A549 (cell line): ENCODE data around the gene C1orf21. TPM values are rescaled to one million over a fixed set of nuclear protein-coding genes. Genes with fewer than 3 reads are reported as not detected.

Experiments
- ATAC-seq, 2 experiments: fragments of 200-7000 bp in 1 of 2; fragments of >200 bp in 1 of 2; cut with Nextera tagmentation in 1 of 2; cut with Tn5 transposase in 1 of 2; 3 replicates each; pipeline versions ENCODE4 v1.8.0 to v1.9.1; 2018 to 2020; ENCODE audit warnings: mild to moderate bottlenecking in 1 of 2, moderate library complexity in 1 of 2
- CTCF ChIA-PET: fragments of 300-600 bp; sonication (Branson Sonifier 250); formaldehyde crosslinking; extraction: SDS; loops from one replicate; lab custom pipeline; 2021; ENCODE audit warnings: antibody characterized with exemption, inconsistent platforms; lab: Yijun Ruan, JAX
- POLR2A ChIA-PET: fragments of 350-600 bp; formaldehyde crosslinking; extraction: SDS; loops from one replicate; lab custom pipeline; 2021; ENCODE audit warnings: antibody characterized with exemption, inconsistent platforms; lab: Yijun Ruan, JAX
- DNase-seq, 2 experiments: peaks; one replicate each; pipeline versions ENCODE4 v3.0.0 to v3.0.0-alpha.2; 2011 to 2016; ENCODE audit warnings: low read depth in 1 of 2, low spot score in 1 of 2
- FAIRE-seq: peaks from 2 replicates; lab custom pipeline; 2011; peaks lifted over from hg19 to GRCh38; lab: Jason Lieb, UNC
- H3K27ac ChIP-seq, 2 experiments: fragments of >200 bp; sonication (Bioruptor Twin); formaldehyde crosslinking; 3 replicates each; pipeline ENCODE4 v1.5.1; 2016 to 2017
- H3K4me1 ChIP-seq: fragments of >200 bp; sonication (Bioruptor Twin); formaldehyde crosslinking; 3 replicates; pipeline ENCODE4 v1.6.1; 2016
- H3K4me2 ChIP-seq: fragments of >200 bp; sonication (Bioruptor Twin); formaldehyde crosslinking; 3 replicates; pipeline ENCODE4 v1.6.1; 2016
- H3K4me3 ChIP-seq: fragments of >200 bp; sonication (Bioruptor Twin); formaldehyde crosslinking; 3 replicates; pipeline ENCODE4 v1.5.1; 2016
- H3K9me3 ChIP-seq: fragments of >200 bp; sonication (Bioruptor Twin); formaldehyde crosslinking; 3 replicates; pipeline ENCODE4 v1.6.1; 2016
- CEBPB ChIP-seq, 2 experiments: fragments of >200 bp in 1 of 2; sonication (Bioruptor Twin) in 1 of 2; formaldehyde crosslinking in 1 of 2; IDR thresholded peaks; 2 replicates each; pipeline ENCODE4 v1.6.1; 2012 to 2016
- CHD4 ChIP-seq: fragments of 200-600 bp; sonication (generic); IDR thresholded peaks from 2 replicates; pipeline ENCODE4 v1.6.1; 2016; ENCODE audit warnings: antibody characterized with exemption, mild to moderate bottlenecking, borderline replicate concordance
- ESRRA ChIP-seq: fragments of 150-350 bp; IDR thresholded peaks from 2 replicates; pipeline ENCODE4 v1.6.1; 2014; ENCODE audit warnings: mild to moderate bottlenecking, low read length, borderline replicate concordance
- HDAC2 ChIP-seq: fragments of 200-600 bp; sonication (generic); IDR thresholded peaks from 2 replicates; pipeline ENCODE4 v1.6.1; 2016
- HES2 ChIP-seq: fragments of >200 bp; sonication (Bioruptor Twin); formaldehyde crosslinking; IDR thresholded peaks from 2 replicates; pipeline ENCODE4 v1.6.1; 2016
- HEYL ChIP-seq: fragments of 250-450 bp; sonication (Bioruptor Pico); IDR thresholded peaks from 2 replicates; pipeline ENCODE4 v1.8.0; 2021; ENCODE audit warnings: mild to moderate bottlenecking, moderate library complexity
- HOXA7 ChIP-seq: fragments of 250-450 bp; sonication (Bioruptor Pico); IDR thresholded peaks from 2 replicates; pipeline ENCODE4 v1.5.0; 2020; ENCODE audit warnings: mild to moderate bottlenecking, moderate library complexity
- HOXB13 ChIP-seq: fragments of 250-450 bp; sonication (Bioruptor Pico); IDR thresholded peaks from 2 replicates; pipeline ENCODE4 v1.5.0; 2020; ENCODE audit warnings: low read depth, mild to moderate bottlenecking, moderate library complexity
- KDM1A ChIP-seq: fragments of 200-600 bp; sonication (generic); IDR thresholded peaks from 2 replicates; pipeline ENCODE4 v1.6.1; 2016; ENCODE audit warnings: low read depth, mild to moderate bottlenecking
- NPAS2 ChIP-seq: fragments of 250-450 bp; sonication (Bioruptor Pico); IDR thresholded peaks from 2 replicates; pipeline ENCODE4 v1.8.0; 2022; ENCODE audit warnings: mild to moderate bottlenecking, moderate library complexity, borderline replicate concordance
- NR3C1 ChIP-seq: fragments of >200 bp; sonication (Bioruptor Twin); formaldehyde crosslinking; IDR thresholded peaks from 3 replicates; pipeline ENCODE4 v1.6.1; 2017
- POLR2AphosphoS2 ChIP-seq: conservative IDR thresholded peaks from 2 replicates; pipeline ENCODE4 v1.6.1; 2012; ENCODE audit warnings: low read length, improper control_type of control experiment, inconsistent platforms
- REST ChIP-seq: fragments of 200-600 bp; sonication (generic); IDR thresholded peaks from 2 replicates; pipeline ENCODE4 v1.6.1; 2016; ENCODE audit warnings: antibody characterized with exemption, mild to moderate bottlenecking, moderate library complexity
- SMC3 ChIP-seq: fragments of >200 bp; sonication (Bioruptor Twin); formaldehyde crosslinking; IDR thresholded peaks from 3 replicates; pipeline ENCODE4 v1.6.1; 2018; ENCODE audit warnings: inconsistent platforms
- SREBF2 ChIP-seq: fragments of 450-650 bp; IDR thresholded peaks from 2 replicates; pipeline ENCODE4 v1.6.1; 2014; ENCODE audit warnings: mild to moderate bottlenecking, moderate library complexity
- TP53 ChIP-seq: fragments of 250-450 bp; sonication (Bioruptor Pico); IDR thresholded peaks from 2 replicates; pipeline ENCODE4 v1.5.0; 2021; ENCODE audit warnings: mild to moderate bottlenecking, moderate library complexity
- USF2 ChIP-seq: fragments of 450-650 bp; IDR thresholded peaks from 2 replicates; pipeline ENCODE4 v1.6.1; 2014; ENCODE audit warnings: antibody characterized with exemption
- ZFP36 ChIP-seq: fragments of 450-650 bp; IDR thresholded peaks from 2 replicates; pipeline ENCODE4 v1.6.1; 2014; ENCODE audit warnings: borderline replicate concordance; ENCODE audit not compliant: partially characterized antibody
- ZSCAN20 ChIP-seq: fragments of 250-450 bp; sonication (Bioruptor Pico); IDR thresholded peaks from 2 replicates; pipeline ENCODE4 v1.8.0; 2022; ENCODE audit warnings: mild to moderate bottlenecking, moderate library complexity
- WGBS: methylation state at CpG from one replicate; pipeline ENCODE4 v1.1.6; 2017; ENCODE audit errors: missing lambda C conversion rate; 5-methylcytosine and 5-hydroxymethylcytosine counted together
- polyA plus RNA-seq, 4 experiments: library from polyadenylated mRNA; depleted of rRNA in 3 of 4; stranded (reverse); fragments of >200 nt; fragmentation: RNase III in 1 of 4; extraction: RNeasy Plus Mini Kit Qiagen cat#74134 plus additional on column Dnase treatment in 1 of 4; gene quantifications; 2 replicates in 3 of 4; 3 replicates in 1 of 4; pipeline ENCODE4 v1.2.3, GENCODE V29; 2011 to 2017

C1orf21 gene
- polyA plus RNA-seq, 2 of the 4 experiments (the other 2 are of a cell fraction): 11.4 to 11.6 TPM

- H3K9me3 ChIP-seq: no peaks in the 10 kb centered on the region
- ChIA-PET POLR2A (no interaction called here), CTCF (no interaction called here)
- FAIRE-seq (no peak), DNase-seq (no peak), ATAC-seq (no peak)
- H3K4me1 ChIP-seq: peaks cover 16% of the 10 kb centered on the region; the same call in 2 of the 3 replicates
- H3K4me2 ChIP-seq: no peak overlapping the region
- 48% methylated on average over 2 of the region's 2 CpGs for WGBS
- no peak overlapping the region for H3K4me3 ChIP-seq
- no peak for TF ChIP-seq SREBF2
- no peak overlapping the region for H3K27ac ChIP-seq
These were observed 36.8 kb downstream of the C1orf21 start for GRCh38 chr1:184423649-184424048.

GRCh38 chr1:184424157-184424556 is 37.3 kb downstream of the C1orf21 start:
- Histone ChIP-seq H3K4me2 (no peak overlapping the region), H3K9me3 (no peaks in the 10 kb centered on the region), H3K4me3 (no peak overlapping the region), H3K4me1 (peaks cover 12% of the 10 kb centered on the region; the same call in 2 of the 3 replicates), H3K27ac (no peak overlapping the region)
- no peak for ATAC-seq
- TF ChIP-seq SREBF2: no peak
- TF ChIP-seq CHD4: no peak
- no peak for TF ChIP-seq USF2
- no peak for TF ChIP-seq HES2
- no peak for TF ChIP-seq TP53 (CRISPR knock-in tag)
- TF ChIP-seq REST: no peak
- TF ChIP-seq SMC3: no peak
- TF ChIP-seq HDAC2: no peak
- TF ChIP-seq HOXB13 (CRISPR knock-in tag): no peak
- no peak for TF ChIP-seq HEYL (CRISPR knock-in tag)
- TF ChIP-seq ZFP36: no peak
- TF ChIP-seq NPAS2: no peak
- TF ChIP-seq CEBPB (IDR thresholded peaks at IDR 0.05): no peak
- TF ChIP-seq KDM1A: no peak
- no peak for TF ChIP-seq ZSCAN20 (CRISPR knock-in tag)
- TF ChIP-seq NR3C1: no peak
- TF ChIP-seq HOXA7 (CRISPR knock-in tag): no peak
- TF ChIP-seq ESRRA: no peak
- no peak for DNase-seq
- ChIA-PET CTCF (interaction anchor here (0.8 kb wide), 1 partner anchor 133 kb away, joined by 3 read pairs; no protein-coding TSS in a partner anchor), POLR2A (no interaction called here)
- 49% methylated on average over 3 of the region's 3 CpGs for WGBS
- FAIRE-seq: no peak

GRCh38 chr1:184424945-184425344 is 38.1 kb downstream of the C1orf21 start:
- no peak for TF ChIP-seq HOXB13 (CRISPR knock-in tag)
- TF ChIP-seq POLR2AphosphoS2: no peak
- no peak for TF ChIP-seq ESRRA
- no peak for TF ChIP-seq ZSCAN20 (CRISPR knock-in tag)
- no peak for TF ChIP-seq HDAC2
- WGBS: 68% methylated on average over 2 of the region's 2 CpGs
- Histone ChIP-seq H3K4me1 (peaks cover 4% of the 10 kb centered on the region; the same call in 2 of the 3 replicates), H3K4me2 (no peak overlapping the region), H3K4me3 (no peak overlapping the region), H3K27ac (no peak overlapping the region), H3K9me3 (no peaks in the 10 kb centered on the region)
- POLR2A ChIA-PET: no interaction called here
- FAIRE-seq (no peak), DNase-seq (no peak), ATAC-seq (no peak)
- CTCF ChIA-PET: interaction anchor here (1.0 kb wide), 1 partner anchor 239 kb away, joined by 4 read pairs; no protein-coding TSS in a partner anchor
